SHP77 treated with DMSO at 0.1 percent for 48 hours (cell line): ENCODE measurements around the gene NSD2.
A peak's percentile ranks its signal among the peaks of the same experiment; 100 is the strongest.

Experiments
- DNase-seq: peaks from one replicate; lab custom pipeline; 2025; lab: John Stamatoyannopoulos, UW

Gene NSD2

DNA sequence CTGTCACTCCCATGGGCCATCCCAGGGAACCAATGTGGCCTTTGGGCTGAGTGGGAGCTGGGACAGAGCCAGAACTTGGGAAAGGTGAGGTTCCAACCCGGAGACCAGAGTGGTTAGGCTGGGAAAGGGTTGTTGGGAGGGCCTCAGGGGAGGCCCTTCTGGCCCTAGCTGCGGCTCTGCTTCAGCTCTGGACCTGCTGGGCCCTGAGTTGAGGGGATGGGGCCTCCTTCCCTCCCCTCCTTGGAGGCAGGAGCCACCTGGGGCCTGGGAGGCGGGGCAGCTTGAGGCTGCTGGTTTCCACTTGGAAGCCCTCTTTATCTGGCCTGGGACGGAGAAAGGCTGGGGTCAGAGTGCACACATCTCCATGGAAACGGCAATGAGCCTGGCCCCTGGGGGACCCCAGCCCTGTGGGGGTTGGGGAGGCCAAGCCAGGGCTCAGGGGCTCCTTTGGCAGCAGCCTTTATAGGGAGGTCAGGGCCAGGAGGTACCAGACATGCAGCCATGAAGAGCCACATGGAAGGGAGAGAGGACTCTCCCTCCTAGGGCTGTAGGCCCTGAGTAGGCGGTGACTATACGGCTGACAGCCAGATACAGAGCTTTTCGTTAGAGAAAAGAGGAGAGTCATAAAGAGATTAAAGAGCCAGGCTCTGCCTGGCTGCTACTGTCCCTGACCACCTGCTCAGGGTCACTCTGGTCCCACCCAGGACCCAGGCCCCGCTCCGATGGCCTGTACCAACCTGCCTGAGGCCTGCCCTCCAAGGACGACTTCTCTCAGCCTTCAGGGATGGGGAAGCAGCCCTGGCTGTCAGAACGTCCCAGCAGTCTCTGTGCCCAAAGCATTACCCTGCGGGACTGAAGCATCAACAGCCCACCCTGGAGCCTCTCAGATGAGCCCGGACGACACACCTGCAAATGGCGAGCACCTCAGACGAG is 6.9 kb upstream of the NSD2 start:
- DNase-seq = no peak

GRCh38 chr4:1866189-1866661 is 5.0 kb upstream of the NSD2 start:
- DNase-seq = no peak

- DNase-seq = no peak
Observed at GRCh38 chr4:1868293-1868692, 2.9 kb upstream of the NSD2 start.

DNA sequence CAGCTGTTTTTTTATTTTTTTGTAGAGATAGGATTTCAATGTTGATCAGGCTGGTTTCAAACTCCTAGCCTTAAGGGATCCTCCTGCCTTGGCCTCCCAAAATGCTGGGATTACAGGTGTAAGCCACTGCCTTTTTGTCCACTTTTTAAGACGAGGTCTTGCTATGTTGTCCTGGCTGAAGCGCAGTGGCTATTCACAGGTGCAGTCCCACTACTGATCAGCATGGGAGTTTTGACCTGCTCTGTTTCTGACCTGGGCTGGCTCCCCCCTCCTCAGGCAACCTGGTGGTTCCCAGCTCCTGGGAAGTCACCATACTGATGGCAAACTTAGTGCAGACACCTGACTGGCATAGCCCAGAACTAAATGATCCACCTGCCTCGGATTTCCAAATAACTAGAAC is 2.3 kb upstream of the NSD2 start:
- no peak for DNase-seq

GRCh38 chr4:1869530-1870327 is 1.5 kb upstream of the NSD2 start:
- no peak for DNase-seq

DNA sequence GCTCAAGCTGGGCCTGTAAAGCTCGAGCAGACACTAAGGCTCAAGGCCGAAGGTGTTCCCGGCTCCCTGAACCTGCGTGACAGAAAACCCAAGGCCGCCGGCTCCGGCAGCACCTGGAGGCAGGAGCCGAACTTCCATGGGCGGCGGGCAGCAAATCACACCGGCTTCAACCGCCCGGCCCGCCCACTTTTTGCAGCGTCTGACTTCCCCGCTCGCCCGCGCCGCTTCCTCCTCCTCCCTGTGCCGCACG is 940 bp upstream of the NSD2 start:
- DNase-seq = peak; percentile 20

- DNase-seq = no peak
Observed at GRCh38 chr4:1871471-1872021, 353 bp downstream of the NSD2 start.

DNA sequence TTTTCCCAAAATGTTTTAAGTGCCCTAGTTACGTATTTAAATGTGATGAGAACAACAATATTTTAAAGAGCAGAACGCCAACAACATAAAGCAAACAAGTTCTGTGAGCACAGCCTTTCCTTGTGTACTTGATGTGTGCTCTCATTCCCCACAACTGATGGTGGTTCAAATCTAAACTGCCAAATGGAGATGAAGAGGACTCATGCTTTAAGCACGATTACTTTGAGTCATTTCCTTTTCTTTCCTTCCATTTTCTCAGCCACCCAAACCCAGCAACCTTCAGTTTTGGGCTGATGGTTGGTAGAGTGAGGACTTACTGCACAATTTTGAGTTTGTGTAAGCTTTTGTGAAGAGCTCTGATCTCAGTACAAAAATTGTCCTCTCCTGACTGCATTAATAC is 1.7 kb downstream of the NSD2 start:
- no peak for DNase-seq

DNA sequence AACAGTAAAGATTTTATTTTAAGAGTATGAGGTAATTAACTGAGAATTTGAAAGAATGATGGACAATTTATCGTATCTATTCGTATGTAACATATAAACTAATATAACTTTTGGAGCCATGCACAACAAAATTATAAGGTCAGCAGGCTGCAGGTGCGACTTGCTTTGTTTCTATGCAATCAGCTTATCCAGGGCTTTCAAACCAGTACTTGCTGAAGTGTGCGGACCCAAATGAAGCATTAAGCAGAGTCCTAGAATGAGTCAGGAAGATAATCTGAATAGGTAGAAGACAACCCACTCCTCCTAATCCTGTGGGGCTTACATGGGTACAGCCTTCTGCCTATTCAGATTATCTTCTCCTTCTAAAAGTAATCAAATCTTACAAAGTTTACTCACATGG is 2.1 kb downstream of the NSD2 start:
- DNase-seq = no peak

GRCh38 chr4:1873776-1874175 is 2.6 kb downstream of the NSD2 start:
- no peak for DNase-seq

DNA sequence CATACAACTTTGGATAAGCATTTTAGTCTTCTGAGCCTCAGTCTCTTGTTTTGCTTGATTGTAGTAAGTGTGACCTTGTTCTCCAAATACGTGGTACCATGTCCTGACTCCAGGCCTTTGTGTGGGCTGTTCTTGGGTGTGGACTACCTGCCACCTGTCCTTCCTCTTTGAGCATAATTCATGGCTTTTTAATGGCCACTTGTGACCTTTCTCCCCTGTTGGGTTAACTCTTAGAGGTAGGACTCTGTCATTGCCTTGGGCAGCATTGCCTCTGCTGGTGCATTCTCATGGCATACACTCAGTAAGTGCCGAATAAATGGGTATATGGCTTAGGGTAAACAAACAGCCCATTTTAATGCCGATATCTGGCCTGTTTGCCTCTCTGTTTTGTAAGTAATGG is 3.0 kb downstream of the NSD2 start:
- DNase-seq = no peak

DNA sequence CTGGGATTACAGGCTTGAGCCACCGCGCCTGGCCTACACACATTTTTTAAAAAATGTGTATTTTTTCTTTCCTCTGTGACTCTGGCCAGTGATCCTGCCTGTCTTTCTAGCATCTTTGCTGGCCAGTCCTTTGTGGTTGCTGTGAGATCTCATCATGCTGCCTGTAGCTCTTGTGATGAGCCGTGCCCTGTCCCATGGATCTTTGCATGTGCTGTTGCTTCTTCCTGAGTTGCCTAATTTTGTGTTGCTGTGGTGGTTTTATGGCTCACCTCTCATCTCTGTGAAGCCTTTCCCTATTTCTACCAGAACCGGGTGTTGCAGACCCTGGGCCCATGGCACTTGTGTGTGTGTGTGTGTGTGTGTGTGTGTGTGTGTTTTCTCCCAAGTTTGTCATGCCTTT is 8.3 kb downstream of the NSD2 start:
- DNase-seq = no peak

GRCh38 chr4:1880332-1880731 is 9.1 kb downstream of the NSD2 start:
- DNase-seq = no peak

- no peak for DNase-seq
Observed at GRCh38 chr4:1882850-1883271, 11.7 kb downstream of the NSD2 start.

GRCh38 chr4:1883583-1883982 is 12.4 kb downstream of the NSD2 start:
- DNase-seq = no peak

GRCh38 chr4:1885414-1885813 is 14.2 kb downstream of the NSD2 start:
- no peak for DNase-seq

DNA sequence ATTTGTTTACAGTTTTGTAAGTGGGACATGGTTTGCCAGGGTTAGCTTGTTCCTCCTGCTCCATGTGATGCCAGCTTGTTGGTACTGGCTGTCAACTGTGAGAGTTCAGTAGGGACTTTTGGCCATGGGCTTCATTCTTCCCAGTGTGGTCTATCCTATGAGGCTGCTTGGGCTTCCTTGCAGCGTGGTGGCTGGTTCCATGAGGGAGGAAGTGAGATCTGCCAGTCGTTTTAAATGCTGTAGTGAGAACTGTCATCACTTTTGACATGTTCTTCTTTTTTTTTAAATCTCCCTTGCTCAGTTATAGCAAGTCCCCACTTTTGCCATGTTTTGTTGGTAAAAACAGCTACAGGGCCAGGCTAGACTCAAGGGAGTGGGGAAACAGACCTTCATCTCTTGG is 15.9 kb downstream of the NSD2 start:
- DNase-seq = no peak

GRCh38 chr4:1890979-1891570 is 19.9 kb downstream of the NSD2 start:
- DNase-seq = no peak

DNA sequence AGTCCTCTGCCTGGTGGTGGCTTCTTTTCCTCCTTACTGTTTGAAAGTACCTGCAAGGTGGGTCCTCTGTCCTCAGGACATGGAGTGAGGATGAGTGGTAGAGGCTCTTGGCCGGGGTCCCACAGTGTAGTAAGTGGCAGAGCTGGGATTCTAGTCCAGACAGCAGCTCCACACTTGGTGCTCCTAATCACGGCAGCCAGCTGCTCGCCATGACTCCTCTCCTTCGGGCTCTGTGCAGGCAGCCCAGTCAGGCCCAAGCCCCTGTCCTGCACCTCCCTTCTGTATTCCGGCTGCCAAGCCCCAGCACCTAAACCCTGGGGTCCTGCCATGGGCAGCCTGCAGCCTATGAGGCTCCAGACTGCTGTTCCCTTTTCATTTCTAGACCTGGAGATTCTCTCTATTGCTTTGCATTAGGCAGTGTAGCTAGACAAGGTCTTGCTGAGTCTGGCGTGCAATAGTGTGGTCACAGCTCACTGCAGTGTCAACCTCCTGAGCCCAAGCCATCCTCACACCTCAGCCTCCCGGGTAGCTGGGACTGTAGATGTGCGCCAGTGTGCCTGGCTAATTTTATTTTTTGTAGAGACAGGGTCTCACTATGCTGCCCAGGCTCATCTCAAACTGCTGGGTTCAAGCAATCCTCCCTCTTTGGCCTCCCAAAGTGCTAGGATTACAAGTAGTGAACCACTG is 24.9 kb downstream of the NSD2 start:
- DNase-seq = no peak

GRCh38 chr4:1896658-1896991 is 25.4 kb downstream of the NSD2 start:
- DNase-seq = no peak

GRCh38 chr4:1898007-1898406 is 26.8 kb downstream of the NSD2 start:
- DNase-seq = no peak

DNA sequence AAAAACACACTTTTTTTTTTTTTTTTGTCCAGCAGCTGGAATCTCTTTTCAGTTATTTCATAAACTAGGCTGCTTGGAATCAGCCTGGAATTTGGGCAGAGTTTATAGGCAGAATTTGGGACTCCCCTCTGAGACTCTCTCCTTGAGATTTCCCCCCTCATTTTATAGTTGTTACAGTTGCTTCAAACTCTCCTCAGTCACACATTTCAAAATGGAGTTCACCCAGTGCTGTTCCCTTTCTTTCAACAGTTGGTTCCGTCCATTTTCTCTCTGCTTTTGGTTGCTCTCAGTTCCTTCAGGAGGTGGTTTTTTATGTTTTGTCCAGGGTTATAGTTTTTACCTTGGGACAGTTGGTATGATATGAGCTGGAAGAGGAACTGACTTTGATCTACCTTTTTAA is 27.5 kb downstream of the NSD2 start:
- DNase-seq = no peak
